Measurements from ENCODE around the gene SERTAD4.

The SERTAD4 gene

GRCh38 chr1:210233495-210234328 is 1.1 kb downstream of the SERTAD4 start:
- peak; percentile 24 for DNase-seq

- DNase-seq = no peak
Measured at GRCh38 chr1:210234329-210234757, 1.7 kb downstream of the SERTAD4 start.

- no peak for DNase-seq
Measured at GRCh38 chr1:210235363-210236053, 2.9 kb downstream of the SERTAD4 start.

- DNase-seq = no peak
Measured at GRCh38 chr1:210236386-210236839, 3.8 kb downstream of the SERTAD4 start.

- no peak for DNase-seq
Measured at GRCh38 chr1:210236840-210237409, 4.3 kb downstream of the SERTAD4 start.

GRCh38 chr1:210237479-210237878 is 4.9 kb downstream of the SERTAD4 start:
- DNase-seq = no peak

GRCh38 chr1:210237981-210238380 is 5.4 kb downstream of the SERTAD4 start:
- no peak for DNase-seq

- no peak for DNase-seq
Measured at GRCh38 chr1:210239349-210240111, 6.9 kb downstream of the SERTAD4 start.

- no peak for DNase-seq
Measured at GRCh38 chr1:210241121-210241520, 8.5 kb downstream of the SERTAD4 start.

DNA sequence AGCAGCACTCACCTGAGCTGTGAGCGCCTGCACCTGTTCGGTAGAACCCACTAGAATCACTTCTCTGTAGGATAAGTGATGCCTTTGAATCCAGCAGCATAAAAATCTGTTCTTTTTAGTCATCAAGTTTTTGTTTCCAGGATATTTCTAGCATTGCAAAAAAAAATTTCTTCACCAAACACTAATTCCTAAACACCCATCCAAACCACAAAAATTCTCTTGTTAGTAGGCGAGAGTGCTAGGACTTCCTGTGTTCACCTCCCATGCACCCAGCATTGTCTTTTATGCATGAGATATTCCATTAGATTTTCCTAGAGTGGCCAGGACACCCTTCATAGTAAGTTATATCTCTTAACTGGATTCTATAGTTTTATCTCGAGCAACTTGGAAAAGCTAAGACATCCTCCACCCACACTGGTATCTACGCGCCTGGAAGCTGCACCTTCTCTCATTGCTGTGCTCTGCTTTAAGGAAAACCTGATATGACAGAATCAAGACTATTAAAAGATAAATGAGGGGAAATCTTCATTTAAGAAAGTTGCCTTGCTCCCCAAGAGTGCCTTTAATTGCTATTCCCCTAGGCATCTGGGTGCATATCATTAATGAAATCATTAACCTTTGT is 12.3 kb downstream of the SERTAD4 start:
- DNase-seq = no peak

DNA sequence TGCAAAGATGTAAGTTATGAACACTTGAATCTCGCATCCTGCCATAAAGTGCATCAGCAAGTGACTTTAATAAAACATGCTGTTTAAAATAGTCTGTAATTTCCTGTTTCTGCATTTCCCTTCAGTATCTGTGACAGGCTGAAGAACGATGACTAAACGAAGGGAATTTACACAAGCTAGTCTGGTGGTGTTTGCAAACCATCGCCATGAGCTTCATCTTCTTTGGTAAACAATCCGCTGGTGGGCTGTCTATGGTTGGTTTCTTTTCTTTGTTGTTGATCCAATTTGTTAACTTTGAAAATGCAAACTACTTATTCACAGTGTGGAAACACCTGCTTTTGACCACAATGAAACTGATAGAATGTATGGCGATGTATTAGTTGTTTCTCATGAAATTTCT is 13.9 kb downstream of the SERTAD4 start:
- DNase-seq = no peak

- DNase-seq = no peak
Measured at GRCh38 chr1:210248341-210248740, 15.7 kb downstream of the SERTAD4 start.

GRCh38 chr1:210250665-210250997 is 18.0 kb downstream of the SERTAD4 start:
- no peak for DNase-seq

DNA sequence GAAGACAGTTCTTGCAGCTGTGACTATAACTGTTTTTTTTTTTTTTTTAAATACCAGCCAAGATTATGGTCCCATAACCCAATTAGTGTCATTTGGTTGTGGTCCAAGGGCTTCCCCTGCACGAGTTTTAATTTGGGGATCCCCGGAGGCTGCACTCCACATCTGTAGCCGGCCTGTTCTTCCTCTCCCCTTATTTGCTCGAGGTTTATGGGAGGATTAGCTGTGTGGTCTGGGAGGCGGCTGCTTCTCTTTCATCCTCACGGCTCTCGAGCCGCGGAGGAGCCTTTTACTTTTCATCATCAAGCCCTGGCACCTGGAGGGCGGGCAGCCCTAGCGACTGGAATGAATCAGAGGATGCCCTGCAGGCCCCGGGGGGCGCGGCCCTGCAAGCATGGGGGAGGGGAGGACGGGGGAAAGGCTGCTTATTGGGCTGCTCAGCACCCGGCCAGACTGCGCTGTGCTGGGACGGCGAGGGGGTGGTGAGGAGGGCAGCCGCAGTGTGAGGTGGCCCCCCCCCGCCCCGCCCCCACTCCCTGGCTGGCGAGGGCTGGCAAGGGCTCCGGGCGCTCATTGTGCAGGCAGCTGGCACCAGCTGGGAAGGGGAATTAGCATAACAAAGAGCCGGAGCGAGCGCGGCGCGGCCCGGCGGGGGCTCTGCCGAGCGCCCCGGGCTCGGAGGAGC is 18.5 kb downstream of the SERTAD4 start:
- peak; percentile 47 for DNase-seq

- no peak for DNase-seq
Measured at GRCh38 chr1:210251680-210252490, 19.3 kb downstream of the SERTAD4 start.

- DNase-seq = no peak
Measured at GRCh38 chr1:210252621-210253051, 20.0 kb downstream of the SERTAD4 start.

DNA sequence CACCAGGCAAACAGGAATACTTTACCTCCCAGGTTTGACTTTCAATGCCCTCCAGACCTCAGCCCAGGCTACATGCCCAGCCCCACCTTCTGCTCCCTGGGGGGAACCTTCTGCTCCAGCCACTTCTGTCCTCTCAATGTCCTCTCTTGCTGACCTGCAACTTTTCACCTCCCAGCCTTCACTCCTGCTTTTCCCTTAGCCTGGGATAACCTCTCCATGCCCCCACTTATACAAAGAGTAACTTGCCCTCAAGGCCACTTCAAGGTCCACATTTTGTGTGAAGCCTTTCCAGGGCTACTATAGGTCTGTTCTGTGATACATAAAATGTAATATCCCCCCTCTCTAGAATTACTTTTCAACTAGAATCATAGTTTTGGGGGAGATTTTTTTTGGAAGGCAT is 21.7 kb downstream of the SERTAD4 start:
- DNase-seq = no peak

GRCh38 chr1:210257698-210258529 is 25.3 kb downstream of the SERTAD4 start:
- no peak for DNase-seq

DNA sequence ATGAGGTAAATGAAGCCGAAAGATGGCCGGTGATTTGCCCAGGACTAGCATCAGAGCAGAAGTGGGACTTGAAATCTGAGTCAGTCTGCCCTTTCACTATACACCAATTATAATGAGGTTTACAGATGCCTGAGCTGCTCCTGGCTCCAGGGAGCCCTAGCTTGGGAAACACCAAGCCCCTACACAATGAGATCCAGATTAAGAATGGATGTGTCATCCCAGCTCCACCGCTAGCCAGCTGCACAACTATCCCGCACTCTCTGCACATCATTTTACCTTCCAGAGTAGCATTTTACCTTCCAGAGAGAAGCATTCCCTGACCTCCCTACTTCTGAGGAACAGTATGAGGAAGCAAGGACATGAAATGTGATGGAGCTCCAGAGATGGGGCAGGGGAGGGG is 27.0 kb downstream of the SERTAD4 start:
- DNase-seq = no peak

- no peak for DNase-seq
Measured at GRCh38 chr1:210260096-210260495, 27.5 kb downstream of the SERTAD4 start.

Measured in NCI-H748 treated with DMSO at 0.1 percent for 48 hours (cell line).